Left ventricle myocardium superior (tissue), 1 donor: ENCODE results near the gene SLC6A12. TPM values are rescaled to one million over a fixed set of nuclear protein-coding genes. Genes with fewer than 3 reads are reported as not detected.
"Not testable (repeated sequence)": the region's sequence is repeated elsewhere in the genome, so short reads cannot be mapped to it uniquely, and the experiment has no call there.

Source experiments
- ATAC-seq: fragments of 200-7000 bp; cut with Tn5 transposase; one replicate; pipeline ENCODE4 v1.9.1; 2020; ENCODE audit warnings: mild to moderate bottlenecking, moderate library complexity
- DNase-seq: peaks from one replicate; pipeline ENCODE4 v3.0.0-alpha.2; 2020
- intact Hi-C: fragments of 100-400 bp; cut with micrococcal nuclease; formaldehyde crosslinking; loops from one replicate; pipeline ENCODE4 v1.11.0; 2022
- total RNA-seq: library from RNA; stranded (reverse); fragmentation: NEBNext Ultra II Directional; extraction: Animal tissue kit (Norgen Biotek cat#: 25700); gene quantifications from one replicate; pipeline ENCODE4 v1.2.1, GENCODE V29; 2021
- donor health status: DM: no; HTN: yes; CAD: no; lungs with severe emphysema.

The SLC6A12 gene
- total RNA-seq, 1 donor from 2014 or later, result 1.2 TPM

DNA sequence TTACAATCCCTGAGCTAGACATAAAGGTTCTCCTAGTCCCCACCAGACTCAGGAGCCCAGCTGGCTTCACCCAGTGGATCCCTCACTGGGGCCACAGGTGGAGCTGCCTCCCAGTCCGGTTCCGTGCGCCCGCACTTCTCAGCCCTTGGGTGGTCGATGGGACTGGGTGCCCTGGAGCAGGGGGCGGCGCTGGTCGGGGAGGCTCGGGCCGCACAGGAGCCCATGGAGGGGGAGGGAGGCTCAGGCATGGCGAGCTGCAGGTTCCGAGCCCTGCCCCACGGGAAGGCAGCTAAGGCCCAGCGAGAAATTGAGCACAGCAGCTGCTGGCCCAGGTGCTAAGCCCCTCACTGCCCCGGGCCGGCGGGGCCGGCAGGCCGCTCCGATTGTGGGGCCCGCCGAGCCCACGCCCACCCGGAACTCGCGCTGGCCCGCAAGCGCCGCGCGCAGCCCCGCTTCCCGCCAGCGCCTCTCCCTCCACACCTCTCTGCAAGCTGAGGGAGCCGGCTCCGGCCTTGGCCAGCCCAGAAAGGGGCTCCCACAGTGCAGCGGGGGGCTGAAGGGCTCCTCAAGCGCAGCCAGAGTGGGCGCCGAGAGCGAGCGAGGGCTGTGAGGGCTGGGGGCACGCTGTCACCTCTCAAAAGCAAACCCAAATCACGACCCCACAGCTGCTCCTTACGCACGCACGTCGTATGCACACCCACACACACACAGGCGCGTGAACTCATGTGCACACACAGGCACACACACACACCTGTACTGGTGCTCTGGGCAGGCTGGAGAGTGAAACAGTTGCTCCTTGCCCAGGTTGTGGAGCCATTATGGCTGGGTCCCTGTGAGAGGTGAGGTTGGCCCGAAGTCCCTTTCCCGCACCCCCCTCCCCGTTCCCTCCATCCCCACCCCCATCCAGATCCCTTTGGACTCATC, 25.7 kb downstream of the SLC6A12 start:
- peak; percentile 15 for ATAC-seq
- intact Hi-C loops, DNase-seq: not testable (repeated sequence)

DNA sequence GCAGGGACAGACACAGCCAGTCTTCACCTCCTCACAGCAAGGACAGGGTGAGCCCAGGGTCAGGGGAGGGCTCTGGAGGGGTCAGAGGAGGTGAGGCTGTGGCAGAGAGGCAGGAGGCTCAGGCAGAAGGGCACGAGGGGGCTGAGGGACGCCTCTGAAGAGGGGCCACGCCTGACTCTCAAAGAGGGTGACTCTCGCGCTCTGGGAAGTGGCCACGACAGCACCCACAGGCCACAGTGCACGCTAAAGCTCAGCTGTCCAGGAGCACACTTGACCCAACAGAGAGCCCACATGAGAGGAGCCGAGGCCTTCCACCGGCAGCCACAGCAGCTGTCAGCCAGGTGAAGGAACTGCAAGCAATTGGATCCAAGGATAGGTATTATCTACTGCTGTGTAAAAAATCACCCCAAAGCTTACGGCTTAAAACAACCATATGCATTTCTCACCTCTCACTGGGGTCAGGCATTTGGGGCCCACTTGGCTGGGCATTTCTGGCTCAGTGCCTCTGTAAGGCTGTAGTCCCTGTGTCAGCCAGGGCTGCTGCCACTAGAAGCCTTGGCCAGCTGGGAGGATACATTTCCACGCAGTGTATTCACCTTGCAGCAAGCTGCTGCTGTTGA, 27.8 kb downstream of the SLC6A12 start:
- DNase-seq, result no peak
- ATAC-seq, result no peak
- intact Hi-C loops, result no loop called here

DNA sequence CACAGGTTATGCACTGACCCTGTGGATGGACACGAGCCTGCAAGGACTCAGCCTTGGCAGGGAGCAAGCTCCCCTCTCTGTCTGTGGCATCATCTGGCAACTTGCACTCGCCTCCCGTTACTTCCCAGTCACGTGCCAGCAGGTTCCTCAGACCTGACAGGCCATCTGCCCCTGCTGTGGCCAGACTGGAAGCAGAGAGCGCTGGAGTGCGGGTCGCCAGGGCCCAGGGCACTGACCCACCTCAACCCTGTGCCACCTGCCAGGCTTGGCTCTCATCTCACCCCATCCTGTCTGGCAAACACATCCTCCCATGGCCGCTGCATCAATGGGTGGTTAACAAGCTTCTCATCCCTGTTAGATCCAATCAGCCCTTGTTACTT, 28.4 kb downstream of the SLC6A12 start:
- DNase-seq, result no peak
- no peak for ATAC-seq
- intact Hi-C loops, result no loop called here

DNA sequence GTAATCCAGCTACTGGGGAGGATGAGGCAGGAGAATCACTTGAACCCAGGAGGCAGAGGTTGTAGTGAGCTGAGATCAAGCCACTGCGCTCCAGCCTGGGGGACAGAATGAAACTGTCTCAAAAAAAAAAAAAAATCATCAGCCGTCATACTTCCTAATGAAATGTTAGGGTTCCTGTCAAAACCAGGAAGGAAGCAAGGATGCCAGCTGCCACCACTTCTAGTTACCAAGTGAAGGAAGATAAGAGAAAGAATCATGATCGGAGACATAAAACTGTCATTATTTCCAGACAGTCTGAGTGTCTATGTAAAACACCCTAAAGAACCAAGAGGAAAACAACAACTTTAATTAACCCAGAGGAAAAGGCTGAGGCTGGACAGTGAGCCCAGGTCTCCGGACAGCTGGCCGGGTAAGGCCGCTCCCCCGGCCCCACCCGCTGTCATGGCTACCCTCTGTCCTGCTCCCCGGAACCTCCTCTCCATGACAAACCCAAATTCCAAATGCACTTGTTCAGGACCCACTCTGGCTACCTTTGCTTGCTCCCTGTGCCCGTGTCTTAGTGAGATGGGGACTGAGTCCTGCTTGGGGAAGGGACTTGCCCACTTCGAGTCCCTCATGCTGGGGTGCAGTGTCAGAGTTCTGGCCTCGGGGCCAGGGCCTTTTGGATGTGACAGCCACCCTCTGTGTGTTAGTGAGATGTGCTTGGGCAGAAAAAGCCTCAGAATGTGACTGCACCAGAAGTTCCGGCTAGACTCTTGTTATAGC, 29.0 kb downstream of the SLC6A12 start:
- intact Hi-C loops, result no loop called here
- ATAC-seq (no peak), DNase-seq (no peak)

DNA sequence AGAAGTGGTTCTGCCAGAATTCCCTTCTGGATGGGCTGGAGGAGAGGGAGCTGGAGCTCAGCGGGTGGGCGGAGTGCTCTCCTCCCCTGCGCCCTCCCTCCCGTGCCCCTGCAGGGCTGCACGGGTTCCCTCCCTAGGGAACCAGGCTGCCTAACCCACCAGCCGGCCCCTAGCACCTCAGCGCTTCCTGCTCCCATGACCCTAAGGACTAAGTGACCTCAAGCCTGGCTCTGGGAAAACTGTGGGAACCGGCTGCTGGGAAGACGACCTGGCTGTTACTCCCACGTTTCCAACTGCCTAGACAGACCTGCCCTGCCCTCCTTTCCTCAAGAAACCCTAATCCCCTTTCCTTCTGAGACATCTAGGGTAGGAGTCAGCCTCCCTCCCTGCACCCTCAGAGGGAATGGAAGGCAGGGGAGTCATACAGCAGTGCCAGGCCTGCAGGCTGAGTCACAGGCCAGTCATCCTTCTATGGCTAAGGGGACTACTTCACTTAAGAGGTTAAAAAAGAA, 31.5 kb downstream of the SLC6A12 start:
- intact Hi-C loops, result no loop called here
- no peak for DNase-seq
- ATAC-seq, result peak; percentile 43

DNA sequence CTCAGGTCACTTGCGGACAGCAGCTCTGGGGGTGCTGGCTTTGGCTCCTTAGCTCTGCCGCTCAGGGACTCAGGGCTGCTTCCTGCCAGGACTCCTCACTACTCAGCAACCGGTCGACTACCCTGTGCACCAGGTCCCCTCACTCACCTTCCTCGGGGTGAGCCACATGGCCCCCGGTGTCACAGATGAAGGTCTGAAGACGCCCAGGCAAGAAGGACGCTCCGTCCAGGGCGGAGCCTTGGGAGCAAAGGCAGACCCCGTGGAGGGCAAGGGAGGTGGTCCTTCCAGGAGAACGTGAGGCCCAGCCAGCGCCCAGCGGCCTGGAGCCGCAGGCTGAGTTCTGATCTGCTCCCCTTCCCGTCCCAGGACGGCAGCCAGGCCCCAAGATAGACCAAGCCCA, 32.0 kb downstream of the SLC6A12 start:
- DNase-seq, result no peak
- no peak for ATAC-seq
- intact Hi-C loops, result no loop called here

DNA sequence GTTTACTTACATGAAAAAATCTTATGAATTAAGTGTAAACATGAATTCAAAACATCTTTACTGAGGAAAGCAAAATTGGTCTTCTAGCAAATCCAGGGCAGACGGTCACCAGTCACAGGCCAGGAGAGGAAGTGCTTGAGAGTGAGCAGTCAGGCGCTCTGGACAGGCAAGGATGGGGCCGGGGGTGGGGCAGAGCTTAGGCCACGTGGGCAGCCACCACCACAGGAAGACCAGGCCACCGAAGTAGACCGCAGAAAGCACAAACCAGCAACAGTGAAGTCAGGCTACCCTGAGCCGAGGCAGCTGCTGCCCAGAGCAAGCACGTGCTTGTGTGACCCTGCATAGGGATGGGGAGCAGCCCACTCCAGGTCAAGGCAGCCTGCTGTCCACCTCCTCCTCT, 33.5 kb downstream of the SLC6A12 start:
- peak; percentile 57 for DNase-seq
- intact Hi-C loops, result no loop called here
- ATAC-seq, result peak; percentile 33

DNA sequence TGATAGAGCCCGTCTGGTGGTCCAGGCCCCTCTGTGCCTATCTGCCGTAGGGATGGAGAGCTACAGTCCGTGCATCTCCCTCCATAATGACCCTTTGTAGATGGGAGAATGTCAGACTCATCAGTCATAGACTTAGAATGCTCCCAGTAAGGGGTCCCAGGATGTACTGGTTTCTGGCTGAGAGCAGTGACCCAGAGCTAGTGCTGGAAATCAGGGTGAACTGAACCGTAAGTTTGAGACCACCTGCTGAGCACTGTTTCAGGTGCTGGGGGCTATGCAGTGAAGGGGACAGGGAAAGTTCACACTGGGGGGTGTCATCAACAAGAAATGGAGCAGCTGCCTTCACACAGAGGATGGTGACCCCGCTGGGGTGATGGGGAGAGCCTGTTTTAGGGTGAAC, 34.1 kb downstream of the SLC6A12 start:
- peak; percentile 4 for DNase-seq
- intact Hi-C loops, result no loop called here
- no peak for ATAC-seq

DNA sequence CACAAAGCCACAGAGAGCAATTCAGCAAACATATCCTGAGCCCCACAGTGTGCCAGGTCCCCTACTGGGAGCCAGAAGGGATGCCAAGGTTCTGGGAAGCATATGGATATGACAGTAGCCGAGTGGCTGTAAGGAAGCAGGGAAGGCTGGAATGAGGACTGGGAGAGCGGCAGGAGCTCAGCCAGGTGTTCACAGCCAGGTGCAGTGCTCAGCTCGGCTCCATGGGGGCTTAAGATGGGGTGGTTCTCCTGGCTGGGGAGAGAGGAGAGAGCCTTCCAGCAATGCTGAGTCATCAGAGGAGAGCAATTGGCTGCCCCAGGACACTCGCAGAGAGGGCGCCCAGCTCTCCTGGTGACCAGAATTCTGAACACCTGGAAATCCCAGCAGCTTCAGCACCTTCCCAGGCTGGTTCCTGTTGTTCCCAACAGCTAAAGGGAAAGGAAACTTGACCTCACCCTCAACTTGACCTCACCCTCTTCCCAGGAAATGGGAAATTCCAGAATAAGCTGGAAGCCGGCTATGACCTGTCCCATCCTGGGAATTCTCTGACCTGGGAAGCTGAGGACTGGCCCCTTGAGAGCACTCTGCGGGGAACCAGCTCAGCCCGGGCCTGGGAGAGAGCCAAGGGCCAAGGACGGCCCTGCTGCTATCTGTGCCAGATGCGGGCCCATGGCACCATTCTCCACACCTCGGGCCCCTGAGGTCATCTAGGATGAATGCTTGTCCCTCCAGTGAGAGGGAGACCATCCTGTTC, 34.6 kb downstream of the SLC6A12 start:
- peak; percentile 12 for ATAC-seq
- DNase-seq, result peak; percentile 55
- intact Hi-C loops, result no loop called here

DNA sequence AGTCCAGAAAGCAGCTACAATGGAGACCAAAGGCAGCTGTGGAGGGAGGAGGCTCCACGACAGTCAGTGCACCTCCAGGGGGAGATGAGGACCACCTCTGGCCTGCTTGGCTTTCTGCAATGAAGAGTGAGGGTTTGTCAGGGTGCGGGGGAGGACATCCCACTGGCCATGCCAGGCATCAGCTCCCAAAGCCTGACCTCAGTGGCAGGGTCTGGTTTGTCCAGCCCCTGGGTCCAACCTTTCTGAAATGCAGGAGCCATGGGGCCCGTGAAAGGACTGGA, 35.2 kb downstream of the SLC6A12 start:
- no peak for ATAC-seq
- no peak for DNase-seq
- intact Hi-C loops, result no loop called here

DNA sequence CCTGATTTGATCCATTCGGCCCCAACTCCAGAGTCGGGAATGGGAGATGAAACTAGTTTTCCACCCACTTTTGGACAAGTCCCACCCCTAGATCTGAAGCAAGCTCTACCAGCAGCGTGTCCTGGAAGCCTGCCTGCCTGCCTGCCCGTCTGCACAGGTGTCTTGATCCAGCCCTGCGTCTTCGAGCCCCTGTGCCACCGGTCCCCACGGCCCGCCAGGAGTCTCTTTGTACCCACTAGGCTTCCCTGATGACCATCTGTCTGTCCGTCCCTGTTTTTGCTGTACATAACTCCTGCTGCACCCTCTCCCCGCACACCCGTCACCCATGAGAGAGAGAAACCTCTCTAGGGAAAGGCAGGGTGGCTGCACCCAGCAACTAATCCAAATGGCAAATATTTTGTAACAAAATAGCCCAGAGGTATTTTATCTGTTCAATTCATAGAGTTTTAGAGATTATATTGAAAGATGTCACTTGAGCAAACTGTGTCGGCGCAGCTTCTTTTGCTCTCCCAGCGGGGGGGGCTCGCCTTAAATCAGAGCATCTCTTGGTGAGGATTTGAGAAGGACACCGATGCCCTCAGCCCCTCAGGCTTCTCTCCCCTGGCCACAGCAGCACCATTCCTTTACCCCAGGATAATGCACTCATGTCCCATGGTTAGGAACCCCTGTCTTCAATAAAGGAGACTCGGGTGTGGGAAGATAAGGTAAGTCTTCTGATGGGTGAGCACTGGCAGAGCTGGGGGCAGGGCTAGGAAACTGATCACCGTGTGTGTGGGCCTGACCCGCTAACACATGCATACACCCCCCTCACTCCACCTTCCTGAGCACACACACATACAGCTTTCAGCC, 35.8 kb downstream of the SLC6A12 start:
- DNase-seq (no peak), ATAC-seq (no peak)
- intact Hi-C loops, result no loop called here

DNA sequence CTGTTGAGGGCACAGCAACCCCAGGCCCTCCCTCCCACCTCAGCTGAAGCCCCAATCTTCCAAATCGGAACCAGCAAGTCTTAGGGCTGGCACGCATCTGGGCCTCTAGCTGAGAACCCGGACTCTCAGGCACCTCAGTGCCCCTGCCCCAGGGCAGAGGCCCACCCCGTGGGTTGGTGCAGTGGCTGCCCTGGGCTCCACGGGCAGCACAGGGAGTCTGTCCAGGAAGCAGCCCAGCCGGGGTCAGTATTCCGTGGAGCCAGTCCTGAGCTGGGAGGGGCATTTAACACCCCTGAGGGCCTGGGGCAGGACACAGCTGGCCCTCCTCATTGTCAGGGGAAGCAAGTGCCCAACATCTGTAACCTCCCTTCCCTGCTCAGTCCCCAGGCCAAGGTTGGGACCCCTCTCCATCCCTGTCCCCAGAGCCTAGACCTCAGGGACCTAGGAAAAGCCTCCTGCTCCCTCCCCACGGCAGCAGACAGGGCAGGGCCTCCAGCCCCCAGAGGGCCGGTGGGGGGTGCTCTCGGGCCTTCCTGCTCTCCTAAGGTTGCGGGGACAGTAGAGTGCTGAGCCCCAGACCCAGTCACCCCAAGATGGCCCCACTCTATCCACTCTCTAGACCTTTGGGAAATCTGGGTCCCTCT, 36.5 kb downstream of the SLC6A12 start:
- ATAC-seq (no peak), DNase-seq (peak; percentile 34)
- intact Hi-C loops, result no loop called here

DNA sequence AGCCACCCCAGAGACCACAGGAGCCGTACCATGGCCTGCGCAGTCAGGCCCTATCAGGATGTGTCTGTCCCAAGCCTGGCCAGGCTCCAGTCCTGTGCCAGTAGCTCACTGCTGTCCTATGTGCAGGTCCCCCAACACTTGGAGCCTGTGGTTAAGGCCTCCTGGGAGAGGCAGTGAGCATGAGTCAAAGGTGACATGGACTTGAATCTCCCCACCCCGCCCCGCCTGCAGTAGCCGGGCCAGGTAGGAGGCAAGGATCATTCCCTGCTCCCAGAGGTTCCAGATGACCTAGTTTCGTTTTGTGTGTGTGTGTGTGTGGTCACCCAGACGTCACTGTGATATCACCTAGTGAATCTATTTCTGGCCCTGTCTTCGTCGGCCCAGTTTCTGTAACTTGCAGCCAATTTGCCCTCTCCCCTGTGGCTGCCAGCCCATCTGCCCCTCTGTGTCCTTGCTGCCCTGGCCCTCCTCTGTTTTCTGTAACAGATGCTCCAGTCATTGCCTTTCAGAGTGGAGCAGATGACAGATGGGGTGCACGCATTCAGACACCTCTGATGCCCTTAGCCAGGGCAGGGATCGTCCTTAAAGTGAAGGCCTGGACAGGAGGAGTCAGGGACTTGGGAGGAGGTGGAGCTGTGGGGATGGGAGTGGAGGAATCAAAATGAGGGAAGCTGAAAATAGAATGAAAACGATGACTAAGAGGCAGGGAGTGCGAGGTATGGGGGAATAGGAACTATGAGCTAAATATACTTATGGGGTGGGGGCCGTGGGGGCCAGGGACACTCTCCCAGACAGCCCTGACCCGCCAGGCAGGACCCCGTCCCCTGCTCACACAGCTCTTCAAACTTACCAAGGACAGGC, 37.4 kb downstream of the SLC6A12 start:
- DNase-seq, result peak; percentile 30
- intact Hi-C loops, result no loop called here
- peak; percentile 65 for ATAC-seq

DNA sequence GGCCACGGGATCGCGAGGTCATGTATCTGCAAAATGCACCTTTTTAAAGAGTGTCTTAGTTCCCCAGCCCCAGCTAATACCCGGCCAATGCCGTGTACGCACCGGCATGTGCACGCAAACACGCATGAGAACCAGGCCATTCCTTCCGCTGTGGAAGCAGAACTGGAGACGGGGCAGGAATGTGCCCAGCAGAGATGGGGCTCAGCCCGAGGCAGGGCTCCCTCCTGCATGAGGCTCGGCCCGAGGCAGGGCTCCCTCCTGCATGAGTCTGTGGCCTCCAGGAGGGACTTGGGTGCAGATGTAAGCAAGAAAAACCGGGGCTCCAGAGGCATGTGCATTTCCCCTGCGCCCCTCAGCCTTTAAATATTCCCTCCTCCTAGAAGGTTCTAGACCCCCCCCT, 38.2 kb downstream of the SLC6A12 start:
- DNase-seq (peak; percentile 19), ATAC-seq (no peak)
- intact Hi-C loops, result no loop called here

DNA sequence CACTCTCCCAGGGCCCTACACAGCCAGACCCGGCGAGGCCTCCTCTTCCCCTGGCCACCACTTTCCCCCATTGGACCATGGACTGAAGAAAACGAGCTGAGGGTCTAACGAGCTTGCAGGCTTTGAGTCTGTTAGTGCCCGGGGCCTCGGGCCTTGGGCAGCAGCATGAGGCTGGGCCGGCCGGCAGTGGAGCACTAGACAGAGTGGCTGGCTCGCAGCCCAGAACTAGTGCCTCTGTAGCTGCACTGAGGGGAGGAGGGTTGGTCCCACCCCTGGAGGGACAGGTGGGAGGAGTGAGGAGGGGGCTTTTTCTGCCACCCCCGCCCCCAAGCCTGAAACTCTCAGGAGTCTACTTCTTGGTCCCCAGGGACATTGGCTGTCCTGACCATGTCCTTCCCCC, 38.7 kb downstream of the SLC6A12 start:
- ATAC-seq, result peak; percentile 61
- DNase-seq, result peak; percentile 81
- intact Hi-C loops, result no loop called here

DNA sequence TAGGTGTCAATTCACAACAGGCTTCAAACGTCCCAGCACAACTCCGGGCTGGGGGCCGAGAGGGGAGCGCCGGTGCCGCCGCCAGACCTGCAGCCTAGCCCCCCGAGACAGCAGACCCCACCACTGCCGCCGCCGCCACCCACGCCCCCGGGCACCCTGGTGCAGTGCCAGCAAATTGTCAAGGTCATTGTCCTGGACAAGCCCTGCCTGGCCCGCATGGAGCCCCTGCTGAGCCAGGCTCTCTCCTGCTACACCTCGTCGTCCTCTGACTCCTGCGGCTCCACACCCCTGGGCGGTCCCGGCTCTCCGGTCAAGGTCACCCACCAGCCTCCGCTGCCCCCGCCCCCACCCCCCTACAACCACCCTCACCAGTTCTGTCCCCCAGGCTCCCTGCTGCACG, 39.4 kb downstream of the SLC6A12 start:
- DNase-seq, result no peak
- ATAC-seq, result no peak
- intact Hi-C loops, result no loop called here

DNA sequence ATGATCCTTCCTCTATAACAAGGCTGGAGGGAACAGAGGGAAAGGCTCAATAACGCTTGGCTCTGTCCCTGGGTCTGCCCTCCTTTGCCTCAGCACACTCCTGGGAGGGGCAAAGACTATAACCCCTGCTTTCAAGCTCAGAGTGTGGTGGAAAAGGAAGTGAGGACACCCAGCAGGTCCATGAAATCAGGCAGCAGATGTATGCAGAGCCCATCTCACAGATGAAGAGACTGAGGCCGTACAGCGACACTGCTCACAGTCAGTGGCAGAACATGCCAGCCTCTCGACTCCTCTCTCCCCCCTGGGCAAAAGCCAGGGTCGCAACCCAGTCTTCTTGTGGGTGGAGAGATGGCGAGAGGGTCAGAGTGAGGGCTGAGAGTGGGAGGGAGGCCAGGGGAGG, 39.8 kb downstream of the SLC6A12 start:
- no peak for DNase-seq
- intact Hi-C loops, result no loop called here

More for the DNA sequence above, 39.8 kb downstream of the SLC6A12 start:
- ATAC-seq, result no peak
